Neuron (in vitro differentiated cells): ENCODE measurements around the gene ZNF177.
"Not testable (repeated sequence)": the region's sequence is repeated elsewhere in the genome, so short reads cannot be mapped to it uniquely, and the experiment has no call there.

ENCODE experiments used
- H2AFZ ChIP-seq: one replicate; pipeline ENCODE4 v1.6.1; 2013; ENCODE audit warnings: low read depth, mild to moderate bottlenecking, inconsistent platforms, low read length, moderate library complexity
- H3K27me3 ChIP-seq: one replicate; pipeline ENCODE4 v1.6.1; 2013; ENCODE audit warnings: low read length; ENCODE audit not compliant: insufficient read depth
- H3K36me3 ChIP-seq: one replicate; pipeline ENCODE4 v1.6.1; 2013; ENCODE audit warnings: low read length; ENCODE audit not compliant: insufficient read depth
- H3K4me1 ChIP-seq: one replicate; pipeline ENCODE4 v1.6.1; 2013; ENCODE audit warnings: low read length; ENCODE audit not compliant: insufficient read depth
- H3K4me3 ChIP-seq: 2 replicates; pipeline ENCODE4 v1.5.1; 2013; ENCODE audit warnings: mild to moderate bottlenecking, low read length, moderate library complexity
- H3K9me3 ChIP-seq: one replicate; pipeline ENCODE4 v1.6.1; 2013; ENCODE audit warnings: low read length

The ZNF177 gene

DNA sequence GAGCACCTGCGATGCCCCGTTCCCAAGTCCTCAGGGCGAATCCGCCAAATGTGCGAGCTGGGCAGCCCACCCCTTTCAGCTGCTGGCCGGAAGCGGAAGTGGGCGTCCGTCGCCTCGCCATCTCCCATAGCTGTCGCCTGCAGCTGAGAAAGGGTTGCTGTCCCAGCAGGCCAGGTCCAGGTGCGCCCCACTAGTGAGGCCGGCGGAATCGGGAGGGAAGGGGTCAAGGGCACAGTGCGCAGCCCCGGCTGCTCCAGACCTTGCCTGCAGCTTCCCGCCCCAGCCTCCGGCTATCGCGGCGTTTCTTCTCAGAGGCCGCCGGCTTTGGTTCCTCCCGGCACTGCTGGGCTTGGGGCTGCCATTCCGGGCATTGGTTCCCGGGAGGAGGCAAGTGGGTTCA is at the start of gene ZNF177:
Gene ZNF177 (plus strand): TSS at position 109 of the 400 bp plus-strand sequence. CDS start 15,299 bp downstream, outside the sequence.
- no peak within 1 kb of the TSS for H2AFZ ChIP-seq
- H3K27me3 ChIP-seq, result no peaks in the 10 kb centered on the region
- no peak within 1 kb of the TSS for H3K4me3 ChIP-seq
- peaks cover 23% of the 10 kb centered on the region for H3K9me3 ChIP-seq
- H3K4me1 ChIP-seq, result no peaks in the 10 kb centered on the region
- peaks cover 2% of the 10 kb centered on the region for H3K36me3 ChIP-seq

GRCh38 chr19:9313756-9314155 is 49.1 kb upstream of the ZNF177 start:
- no peak overlapping the region for H2AFZ ChIP-seq
- no peak overlapping the region for H3K4me3 ChIP-seq
- no peaks in the 10 kb centered on the region for H3K4me1 ChIP-seq
- H3K9me3 ChIP-seq, result no peaks in the 10 kb centered on the region
- H3K27me3 ChIP-seq, result no peaks in the 10 kb centered on the region
- no peaks in the 10 kb centered on the region for H3K36me3 ChIP-seq

DNA sequence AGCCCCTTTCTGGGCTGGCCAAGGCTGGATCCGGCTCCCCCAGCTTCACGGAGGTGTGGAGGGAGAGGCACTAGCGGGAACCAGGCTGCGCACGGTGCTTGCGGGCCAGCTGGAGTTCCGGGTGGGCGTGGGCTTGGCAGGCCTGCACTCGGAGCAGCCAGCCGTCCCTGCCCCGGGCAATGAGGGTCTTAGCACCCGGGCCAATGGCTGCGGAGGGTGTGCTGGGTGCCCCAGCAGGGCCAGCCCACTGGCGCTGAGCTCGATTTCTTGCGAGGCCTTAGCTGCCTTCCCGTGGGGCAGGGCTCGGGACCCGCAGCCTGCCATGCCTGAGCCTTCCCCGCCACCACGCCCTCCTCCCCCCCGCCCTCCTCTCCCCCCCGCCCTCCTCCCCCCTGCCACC is 41.5 kb upstream of the ZNF177 start:
- Histone ChIP-seq H3K27me3 (no peaks in the 10 kb centered on the region), H3K9me3 (peaks cover 9% of the 10 kb centered on the region), H2AFZ (no peak overlapping the region), H3K36me3 (no peaks in the 10 kb centered on the region), H3K4me1 (no peaks in the 10 kb centered on the region), H3K4me3 (no peak overlapping the region)

- H3K27me3 ChIP-seq, H3K4me1 ChIP-seq, H3K36me3 ChIP-seq, H2AFZ ChIP-seq, H3K9me3 ChIP-seq, H3K4me3 ChIP-seq: not testable (repeated sequence)
Measured at GRCh38 chr19:9321756-9322155, 41.1 kb upstream of the ZNF177 start.

- H3K4me1 ChIP-seq, H3K27me3 ChIP-seq, H3K9me3 ChIP-seq, H2AFZ ChIP-seq, H3K4me3 ChIP-seq, H3K36me3 ChIP-seq: not testable (repeated sequence)
Measured at GRCh38 chr19:9322201-9322600, 40.6 kb upstream of the ZNF177 start.

DNA sequence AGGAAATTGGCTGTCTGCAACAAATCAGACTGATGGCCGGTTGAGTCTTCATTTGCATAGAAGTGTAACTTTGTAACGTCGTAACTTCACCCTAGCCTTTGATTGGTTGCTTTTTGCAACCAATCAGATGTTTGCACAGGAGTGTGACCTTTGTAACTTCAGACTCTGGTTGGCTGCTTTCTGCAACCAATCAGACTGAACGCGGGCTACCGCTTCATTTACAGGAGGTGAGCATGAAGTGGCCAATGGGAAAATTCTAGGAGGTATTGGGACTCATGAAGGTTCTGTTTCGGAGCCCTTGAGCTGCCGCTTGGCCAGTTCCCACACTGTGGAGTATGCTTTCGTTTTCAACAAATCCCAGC is 39.3 kb upstream of the ZNF177 start:
- no peaks in the 10 kb centered on the region for H3K27me3 ChIP-seq
- peaks cover 12% of the 10 kb centered on the region for H3K9me3 ChIP-seq
- H3K36me3 ChIP-seq, result peaks cover 2% of the 10 kb centered on the region
- peak overlapping the region; percentile 90 for H2AFZ ChIP-seq
- no peaks in the 10 kb centered on the region for H3K4me1 ChIP-seq
- peak overlapping the region; percentile 54 for H3K4me3 ChIP-seq

- H3K9me3 ChIP-seq, result peaks cover 16% of the 10 kb centered on the region
- H2AFZ ChIP-seq, result peak within 1 kb of the TSS; percentile 90
- H3K4me1 ChIP-seq, result no peaks in the 10 kb centered on the region
- no peaks in the 10 kb centered on the region for H3K27me3 ChIP-seq
- peaks cover 3% of the 10 kb centered on the region for H3K36me3 ChIP-seq
- peak within 1 kb of the TSS; percentile 54 for H3K4me3 ChIP-seq
Measured at GRCh38 chr19:9323919-9324583, 38.8 kb upstream of the ZNF177 start, which contains the start of gene ZNF559. ZNF559 (plus strand) TSS chr19:9324179; CDS start chr19:9338550, 14,371 bp downstream.

- Histone ChIP-seq H3K9me3 (peaks cover 16% of the 10 kb centered on the region), H3K4me1 (no peaks in the 10 kb centered on the region), H3K36me3 (peaks cover 3% of the 10 kb centered on the region), H3K4me3 (peak overlapping the region; percentile 54), H3K27me3 (no peaks in the 10 kb centered on the region), H2AFZ (peak overlapping the region; percentile 90)
Measured at GRCh38 chr19:9324584-9324962, 38.2 kb upstream of the ZNF177 start.

DNA sequence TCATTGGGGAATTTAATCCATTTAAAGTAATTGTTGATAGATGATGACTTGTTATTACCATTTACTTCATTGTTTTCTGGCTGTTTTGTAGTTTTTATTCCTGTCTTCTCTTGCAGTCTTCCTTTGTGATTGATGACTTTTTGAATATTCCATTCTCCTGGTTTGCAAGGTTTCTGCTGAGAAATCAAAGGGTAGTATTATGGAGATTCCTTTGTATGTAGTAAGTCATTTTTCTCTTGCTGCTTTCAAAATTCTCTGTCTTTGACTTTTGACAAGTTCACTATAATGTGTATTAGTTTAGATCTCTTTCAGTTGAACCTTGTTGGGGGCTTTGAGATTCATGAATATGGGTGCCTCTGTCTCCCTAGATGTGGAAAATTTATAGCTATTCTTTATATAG is 32.8 kb upstream of the ZNF177 start:
- no peak overlapping the region for H3K4me3 ChIP-seq
- no peaks in the 10 kb centered on the region for H3K27me3 ChIP-seq
- H2AFZ ChIP-seq, result no peak overlapping the region
- no peaks in the 10 kb centered on the region for H3K4me1 ChIP-seq
- H3K36me3 ChIP-seq, result peaks cover 11% of the 10 kb centered on the region
- peaks cover 31% of the 10 kb centered on the region for H3K9me3 ChIP-seq

GRCh38 chr19:9342610-9343304 is 20.1 kb upstream of the ZNF177 start:
- Histone ChIP-seq H3K36me3 (peaks cover 39% of the 10 kb centered on the region), H3K4me1 (no peaks in the 10 kb centered on the region), H2AFZ (no peak overlapping the region), H3K9me3 (peaks cover 60% of the 10 kb centered on the region), H3K4me3 (no peak overlapping the region), H3K27me3 (no peaks in the 10 kb centered on the region)

- Histone ChIP-seq H3K4me3 (no peak overlapping the region), H2AFZ (no peak overlapping the region), H3K27me3 (no peaks in the 10 kb centered on the region), H3K36me3 (peaks cover 28% of the 10 kb centered on the region), H3K4me1 (no peaks in the 10 kb centered on the region), H3K9me3 (peaks cover 59% of the 10 kb centered on the region)
Measured at GRCh38 chr19:9345005-9345404, 17.8 kb upstream of the ZNF177 start.

- Histone ChIP-seq H3K36me3 (peaks cover 7% of the 10 kb centered on the region), H2AFZ (no peak overlapping the region), H3K4me1 (no peaks in the 10 kb centered on the region), H3K4me3 (no peak overlapping the region), H3K27me3 (no peaks in the 10 kb centered on the region), H3K9me3 (peaks cover 44% of the 10 kb centered on the region)
Measured at GRCh38 chr19:9348253-9348652, 14.6 kb upstream of the ZNF177 start.

DNA sequence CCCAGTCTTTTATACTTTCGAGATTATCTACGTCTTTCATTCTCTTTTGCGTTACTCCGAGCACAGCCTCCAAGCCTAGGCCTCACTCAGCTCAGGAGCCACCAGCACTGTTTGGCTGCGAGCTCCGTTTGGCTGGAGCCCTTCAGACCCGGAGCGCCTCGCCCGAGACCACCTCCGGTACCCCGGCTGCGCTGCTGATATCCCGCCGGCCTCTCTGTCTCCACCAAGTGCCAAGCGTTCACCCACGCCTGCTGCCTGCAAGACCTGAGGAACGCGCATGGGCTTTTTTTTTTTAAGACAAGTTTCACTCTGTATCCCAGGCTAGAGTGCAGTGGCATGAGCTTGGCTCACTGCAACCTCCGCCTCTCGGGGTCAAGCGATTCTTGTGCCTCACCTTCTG is 14.1 kb upstream of the ZNF177 start:
- no peak overlapping the region for H3K4me3 ChIP-seq
- no peaks in the 10 kb centered on the region for H3K27me3 ChIP-seq
- H3K36me3 ChIP-seq, result peaks cover 3% of the 10 kb centered on the region
- H3K9me3 ChIP-seq, result peaks cover 39% of the 10 kb centered on the region
- no peaks in the 10 kb centered on the region for H3K4me1 ChIP-seq
- H2AFZ ChIP-seq, result no peak overlapping the region
